Body of pancreas (tissue), 4 donors: ENCODE data around the gene CAMK1D. TPM values are rescaled to one million over a fixed set of nuclear protein-coding genes. Genes with fewer than 3 reads are reported as not detected.

Experiments used
- ATAC-seq: fragments of 150-250 bp; one replicate; pipeline ENCODE4 v1.9.1; 2016
- DNase-seq, 4 donors: peaks; one replicate each; pipeline ENCODE4 v3.0.0-alpha.2; 2019
- H3K27ac ChIP-seq, 4 donors: fragments of 200-600 bp; sonication (generic); 1 replicate in 3 of 4; 2 replicates in 1 of 4; pipeline versions ENCODE4 v1.5.1 to v1.6.1; 2016 to 2019; ENCODE audit warnings: mild to moderate bottlenecking in 1 of 4, mixed read lengths in 1 of 4, moderate library complexity in 1 of 4
- H3K27me3 ChIP-seq, 2 donors: fragments of 200-600 bp; sonication (generic); one replicate each; pipeline ENCODE4 v1.6.0; 2016; ENCODE audit warnings: mild to moderate bottlenecking in 1 of 2
- H3K36me3 ChIP-seq, 2 donors: fragments of 200-600 bp; sonication (generic); replicated peaks in 1 of 2; 2 replicates each; pipeline ENCODE4 v1.5.1; 2016; ENCODE audit warnings: low read depth in 2 of 2; ENCODE audit not compliant: insufficient read depth in 1 of 2
- H3K4me1 ChIP-seq: fragments of 200-600 bp; sonication (generic); one replicate; pipeline ENCODE4 v1.6.0; 2016
- H3K4me3 ChIP-seq, 2 donors: fragments of 200-600 bp; sonication (generic); 1 replicate in 1 of 2; 2 replicates in 1 of 2; pipeline ENCODE4 v1.5.1; 2016 to 2019
- H3K9me3 ChIP-seq, 3 donors: fragments of 200-600 bp; sonication (generic); 1 replicate in 2 of 3; 2 replicates in 1 of 3; pipeline ENCODE4 v1.5.1; 2016
- POLR2A ChIP-seq, 3 donors: fragments of 450-650 bp; IDR thresholded peaks; one replicate each; pipeline ENCODE4 v1.6.1; 2016; ENCODE audit warnings: antibody characterized with exemption in 3 of 3, mild to moderate bottlenecking in 2 of 3
- WGBS, 2 donors: methylation state at CpG; one replicate each; pipeline ENCODE4 v1.1.5; 2017; 5-methylcytosine and 5-hydroxymethylcytosine counted together
- intact Hi-C: fragments of 100-400 bp; cut with DNase I; formaldehyde crosslinking; loops from one replicate; pipeline ENCODE4 v1.15.1; 2023
- total RNA-seq, 2 donors: library from RNA; depleted of rRNA; stranded (reverse); fragments of >200 nt; gene quantifications; one replicate each; pipeline ENCODE4 v1.1.0, GENCODE V29; 2016
- TF ChIP-seq, protein P1 (sequence below), 7 experiments: fragments of 450-650 bp in 4 of 7; fragments of 200-600 bp in 3 of 7; sonication (generic) in 3 of 7; IDR thresholded peaks; one replicate each; pipeline ENCODE4 v1.5.1; 2016 to 2019; ENCODE audit warnings: antibody characterized with exemption in 7 of 7

CAMK1D gene
- total RNA-seq, 2 donors from 2014 or later: 12.5 to 14.2 TPM

DNA sequence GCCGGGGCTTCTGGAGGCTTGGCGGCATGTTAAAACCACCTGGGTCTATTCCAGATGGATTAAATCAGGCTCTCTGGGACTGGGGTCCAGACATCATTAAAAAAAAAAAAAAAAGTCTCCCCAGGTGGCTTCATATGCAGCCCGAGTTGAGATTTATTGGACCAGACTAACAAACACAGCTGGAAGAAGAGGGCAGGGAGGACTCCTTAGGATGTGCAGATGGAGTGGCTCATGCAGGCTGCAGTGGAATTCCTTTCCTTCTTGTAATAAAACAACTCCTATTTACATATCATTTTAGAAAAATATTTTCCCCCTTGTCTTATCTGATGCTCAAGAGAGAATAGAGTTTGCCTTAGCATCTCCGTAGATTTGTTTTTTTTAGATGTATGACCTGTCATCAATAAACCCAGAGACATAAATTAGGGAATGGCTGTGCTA lies 238.1 kb downstream of the CAMK1D start:
- Histone ChIP-seq H3K27me3 (no peaks in the 10 kb centered on the region), H3K36me3 (no peaks in the 10 kb centered on the region), H3K4me3 (no peak overlapping the region), H3K9me3 (no peaks in the 10 kb centered on the region), H3K4me1 (peaks cover 5% of the 10 kb centered on the region), H3K27ac (no peak overlapping the region)
- WGBS, 2 donors: 87 to 92% methylated on average over 4 of the region's 4 CpGs
- intact Hi-C loops: no loop called here
- DNase-seq (no peak), ATAC-seq (no peak)
- TF ChIP-seq, protein P1, sequence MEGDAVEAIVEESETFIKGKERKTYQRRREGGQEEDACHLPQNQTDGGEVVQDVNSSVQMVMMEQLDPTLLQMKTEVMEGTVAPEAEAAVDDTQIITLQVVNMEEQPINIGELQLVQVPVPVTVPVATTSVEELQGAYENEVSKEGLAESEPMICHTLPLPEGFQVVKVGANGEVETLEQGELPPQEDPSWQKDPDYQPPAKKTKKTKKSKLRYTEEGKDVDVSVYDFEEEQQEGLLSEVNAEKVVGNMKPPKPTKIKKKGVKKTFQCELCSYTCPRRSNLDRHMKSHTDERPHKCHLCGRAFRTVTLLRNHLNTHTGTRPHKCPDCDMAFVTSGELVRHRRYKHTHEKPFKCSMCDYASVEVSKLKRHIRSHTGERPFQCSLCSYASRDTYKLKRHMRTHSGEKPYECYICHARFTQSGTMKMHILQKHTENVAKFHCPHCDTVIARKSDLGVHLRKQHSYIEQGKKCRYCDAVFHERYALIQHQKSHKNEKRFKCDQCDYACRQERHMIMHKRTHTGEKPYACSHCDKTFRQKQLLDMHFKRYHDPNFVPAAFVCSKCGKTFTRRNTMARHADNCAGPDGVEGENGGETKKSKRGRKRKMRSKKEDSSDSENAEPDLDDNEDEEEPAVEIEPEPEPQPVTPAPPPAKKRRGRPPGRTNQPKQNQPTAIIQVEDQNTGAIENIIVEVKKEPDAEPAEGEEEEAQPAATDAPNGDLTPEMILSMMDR (IDR thresholded peaks at IDR 0.05): no peak
- no peak for TF ChIP-seq POLR2A (IDR thresholded peaks at IDR 0.05)

DNA sequence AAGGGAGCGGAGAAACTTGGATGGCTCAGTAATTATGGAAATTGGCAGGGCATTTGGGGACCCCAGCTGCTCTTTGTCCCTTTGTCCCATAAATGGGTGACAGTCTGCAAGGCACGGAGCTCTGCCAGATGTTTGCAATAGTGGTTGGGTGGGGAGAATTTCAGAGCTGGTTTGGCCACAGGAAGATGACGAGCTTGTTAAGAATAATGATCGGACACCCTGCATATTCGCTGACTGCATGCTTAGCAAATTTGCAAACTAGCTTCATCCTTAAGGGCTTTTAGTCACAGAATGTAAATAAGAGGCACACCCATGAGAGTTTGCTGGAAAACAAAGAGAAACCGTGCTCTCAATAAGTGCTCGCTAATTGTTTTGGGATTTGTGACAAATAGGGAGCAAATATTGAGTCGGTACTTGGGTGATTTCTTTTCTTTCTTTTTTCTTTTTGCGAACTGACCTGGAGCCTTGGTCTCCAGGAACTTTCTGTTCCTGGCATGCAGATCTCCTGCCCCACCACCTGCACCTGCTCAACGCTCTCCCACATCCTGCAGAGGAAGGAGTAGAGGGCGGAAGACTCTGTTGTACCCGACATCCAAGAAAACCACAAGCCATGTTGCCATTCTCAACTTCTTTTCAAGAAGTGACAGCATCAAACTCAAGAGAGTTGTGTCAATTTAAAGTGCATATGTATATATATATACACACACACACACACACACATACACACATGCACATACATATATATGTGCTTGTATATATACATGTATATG lies 238.9 kb downstream of the CAMK1D start:
- Histone ChIP-seq H3K27me3 (no peaks in the 10 kb centered on the region), H3K9me3 (no peaks in the 10 kb centered on the region), H3K27ac (no peak overlapping the region), H3K36me3 (no peaks in the 10 kb centered on the region), H3K4me1 (peaks cover 5% of the 10 kb centered on the region), H3K4me3 (no peak overlapping the region)
- TF ChIP-seq POLR2A (IDR thresholded peaks at IDR 0.05): no peak
- TF ChIP-seq, protein P1 (IDR thresholded peaks at IDR 0.05): no peak
- WGBS, 2 donors: 72 to 84% methylated on average over 12 of the region's 12 CpGs
- DNase-seq: peak in 1 of 4 donors; percentile 22
- intact Hi-C loops: no loop called here
- ATAC-seq: no peak

DNA sequence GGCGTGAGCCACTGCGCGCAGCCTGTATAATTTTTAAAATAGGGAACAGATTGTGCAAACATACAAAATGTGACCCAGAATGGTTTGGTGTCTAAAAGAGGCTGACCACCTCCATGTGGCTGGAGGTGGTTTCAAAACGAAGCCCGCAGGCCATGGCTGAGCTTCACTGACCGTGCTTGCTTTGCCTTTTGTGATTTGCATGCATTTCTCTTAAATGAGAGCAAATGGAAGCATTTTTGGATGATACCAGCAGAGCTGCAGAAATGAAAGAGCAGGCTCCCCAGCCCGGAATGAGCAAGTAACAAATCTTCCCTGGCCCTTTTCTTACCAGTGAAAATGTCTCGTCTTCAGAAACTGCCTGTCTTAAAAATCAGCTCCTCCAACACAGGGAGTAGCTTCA lies 239.9 kb downstream of the CAMK1D start:
- 81 to 89% methylated on average over 7 to 8 of the region's 8 CpGs for WGBS, 2 donors
- H3K36me3 ChIP-seq: no peaks in the 10 kb centered on the region

DNA sequence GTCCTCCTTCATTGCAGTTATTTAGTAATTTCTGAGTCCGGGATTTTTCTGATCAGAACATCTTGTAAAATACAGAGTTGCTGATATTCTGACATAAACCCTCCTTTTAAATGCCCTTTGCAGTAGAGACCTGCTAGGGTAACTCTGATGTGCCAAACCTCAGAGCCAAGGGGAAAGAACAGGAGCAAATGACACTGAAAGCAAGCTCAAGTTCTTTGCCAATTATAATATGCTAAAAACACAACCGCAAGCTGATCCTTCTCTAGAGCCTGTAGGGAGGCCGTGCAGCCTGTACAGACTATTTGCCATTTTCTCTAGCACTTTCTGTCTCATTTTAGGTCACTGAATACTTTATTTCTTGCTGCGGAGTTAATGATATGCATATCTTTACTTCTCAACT lies 240.4 kb downstream of the CAMK1D start:
- no peak overlapping the region for H3K27ac ChIP-seq
- H3K4me1 ChIP-seq: peaks cover 5% of the 10 kb centered on the region
- no peaks in the 10 kb centered on the region for H3K36me3 ChIP-seq
- no peaks in the 10 kb centered on the region for H3K27me3 ChIP-seq
- intact Hi-C loops: no loop called here
- TF ChIP-seq, protein P1 (IDR thresholded peaks at IDR 0.05): no peak
- no peak for TF ChIP-seq POLR2A (IDR thresholded peaks at IDR 0.05)
- WGBS, 2 donors: 87 to 91% methylated on average over 4 of the region's 4 CpGs
- DNase-seq (no peak), ATAC-seq (no peak)
- no peak overlapping the region for H3K4me3 ChIP-seq
- H3K9me3 ChIP-seq: no peaks in the 10 kb centered on the region

More for the DNA sequence above, 239.9 kb downstream of the CAMK1D start:
- intact Hi-C loops: no loop called here
- no peak overlapping the region for H3K4me3 ChIP-seq
- TF ChIP-seq, protein P1 (IDR thresholded peaks at IDR 0.05): no peak
- no peak for TF ChIP-seq POLR2A (IDR thresholded peaks at IDR 0.05)
- peaks cover 5% of the 10 kb centered on the region for H3K4me1 ChIP-seq
- ATAC-seq (no peak), DNase-seq (no peak)
- H3K27me3 ChIP-seq: no peaks in the 10 kb centered on the region
- no peaks in the 10 kb centered on the region for H3K9me3 ChIP-seq
- H3K27ac ChIP-seq: no peak overlapping the region
